Osteoblast (primary cell): ENCODE measurements around the gene TCF12. TPM values are rescaled to one million over a fixed set of nuclear protein-coding genes. Genes with fewer than 3 reads are reported as not detected.

Source experiments
- DNase-seq: peaks from one replicate; pipeline ENCODE4 v3.0.0; 2011; ENCODE audit warnings: low spot score, mixed read lengths; ENCODE audit not compliant: insufficient read length; ENCODE audit errors: missing footprints
- H2AFZ ChIP-seq: 2 replicates; pipeline ENCODE4 v1.6.0; 2011; ENCODE audit warnings: mild to moderate bottlenecking, low read length
- H3K27ac ChIP-seq: 2 replicates; pipeline ENCODE4 v1.5.1; 2011; ENCODE audit warnings: mild to moderate bottlenecking, low read depth, low read length, moderate library complexity
- H3K27me3 ChIP-seq: 2 replicates; pipeline ENCODE4 v1.6.0; 2012; ENCODE audit warnings: mild to moderate bottlenecking, control low read depth, inconsistent platforms, low read length, moderate library complexity; ENCODE audit not compliant: insufficient read depth
- H3K36me3 ChIP-seq: 2 replicates; pipeline ENCODE4 v1.5.1; 2011; ENCODE audit warnings: mild to moderate bottlenecking, low read length, control low read depth, moderate library complexity; ENCODE audit not compliant: insufficient read depth
- H3K4me1 ChIP-seq: 2 replicates; pipeline ENCODE4 v1.5.1; 2011; ENCODE audit warnings: mild to moderate bottlenecking, low read length, control low read depth, moderate library complexity; ENCODE audit not compliant: insufficient read depth
- H3K4me2 ChIP-seq: 2 replicates; pipeline ENCODE4 v1.6.0; 2011; ENCODE audit warnings: mild to moderate bottlenecking, low read length; ENCODE audit not compliant: insufficient read depth
- H3K4me3 ChIP-seq: fragments of 200-600 bp; sonication (generic); 3 replicates; pipeline ENCODE4 v1.5.1; 2012; ENCODE audit warnings: mild to moderate bottlenecking, low read length, inconsistent platforms; ENCODE audit not compliant: insufficient read depth
- H3K79me2 ChIP-seq: 2 replicates; pipeline ENCODE4 v1.6.0; 2012; ENCODE audit warnings: mild to moderate bottlenecking, low read length, control low read depth, inconsistent platforms; ENCODE audit not compliant: insufficient read depth
- H3K9me3 ChIP-seq: 2 replicates; pipeline ENCODE4 v1.5.1; 2011; ENCODE audit warnings: low read depth, low read length, control low read depth
- H4K20me1 ChIP-seq: 2 replicates; pipeline ENCODE4 v1.6.0; 2012; ENCODE audit warnings: mild to moderate bottlenecking, low read length, control low read depth; ENCODE audit not compliant: insufficient read depth
- total RNA-seq: library from RNA; depleted of rRNA; stranded (reverse); fragments of >200 nt; gene quantifications from 2 replicates; pipeline ENCODE4 v1.2.3, GENCODE V29; 2012
- TF ChIP-seq, protein P1 (sequence below): IDR thresholded peaks from 2 replicates; pipeline ENCODE4 v1.5.1; 2011; ENCODE audit warnings: mild to moderate bottlenecking, low read depth, low read length, moderate library complexity; ENCODE audit errors: extremely low read depth

The TCF12 gene
- total RNA-seq, 1 donor, result 86.5 TPM

DNA sequence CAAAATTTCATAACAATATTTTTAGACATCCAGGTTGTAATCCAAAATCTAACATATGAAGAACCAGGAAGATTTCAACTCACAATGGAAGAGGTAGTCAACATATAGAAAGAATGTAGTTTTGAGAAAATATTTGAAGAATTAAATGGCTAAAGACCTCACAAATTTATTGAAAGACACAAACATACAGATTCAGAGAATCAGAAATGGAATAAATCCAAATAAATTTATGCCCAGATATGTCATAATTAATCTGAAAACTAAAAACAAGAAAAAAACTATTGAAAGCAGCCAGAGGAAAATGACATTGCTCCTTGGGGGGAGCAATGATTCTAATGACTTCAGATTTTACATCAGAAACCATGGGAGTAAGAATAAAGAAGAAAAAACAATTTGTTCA is 75.8 kb downstream of the TCF12 start:
- no peaks in the 10 kb centered on the region for H3K36me3 ChIP-seq
- TF ChIP-seq, protein P1, sequence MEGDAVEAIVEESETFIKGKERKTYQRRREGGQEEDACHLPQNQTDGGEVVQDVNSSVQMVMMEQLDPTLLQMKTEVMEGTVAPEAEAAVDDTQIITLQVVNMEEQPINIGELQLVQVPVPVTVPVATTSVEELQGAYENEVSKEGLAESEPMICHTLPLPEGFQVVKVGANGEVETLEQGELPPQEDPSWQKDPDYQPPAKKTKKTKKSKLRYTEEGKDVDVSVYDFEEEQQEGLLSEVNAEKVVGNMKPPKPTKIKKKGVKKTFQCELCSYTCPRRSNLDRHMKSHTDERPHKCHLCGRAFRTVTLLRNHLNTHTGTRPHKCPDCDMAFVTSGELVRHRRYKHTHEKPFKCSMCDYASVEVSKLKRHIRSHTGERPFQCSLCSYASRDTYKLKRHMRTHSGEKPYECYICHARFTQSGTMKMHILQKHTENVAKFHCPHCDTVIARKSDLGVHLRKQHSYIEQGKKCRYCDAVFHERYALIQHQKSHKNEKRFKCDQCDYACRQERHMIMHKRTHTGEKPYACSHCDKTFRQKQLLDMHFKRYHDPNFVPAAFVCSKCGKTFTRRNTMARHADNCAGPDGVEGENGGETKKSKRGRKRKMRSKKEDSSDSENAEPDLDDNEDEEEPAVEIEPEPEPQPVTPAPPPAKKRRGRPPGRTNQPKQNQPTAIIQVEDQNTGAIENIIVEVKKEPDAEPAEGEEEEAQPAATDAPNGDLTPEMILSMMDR, result no peak
- H3K27ac ChIP-seq, result no peak overlapping the region
- peaks cover 2% of the 10 kb centered on the region for H3K9me3 ChIP-seq
- DNase-seq, result no peak
- peaks cover 91% of the 10 kb centered on the region for H3K79me2 ChIP-seq
- H3K4me1 ChIP-seq, result peaks cover 13% of the 10 kb centered on the region
- peaks cover 12% of the 10 kb centered on the region for H4K20me1 ChIP-seq
- H3K27me3 ChIP-seq, result no peaks in the 10 kb centered on the region
- H3K4me2 ChIP-seq, result no peak overlapping the region
- no peak overlapping the region for H2AFZ ChIP-seq
- no peak overlapping the region for H3K4me3 ChIP-seq

DNA sequence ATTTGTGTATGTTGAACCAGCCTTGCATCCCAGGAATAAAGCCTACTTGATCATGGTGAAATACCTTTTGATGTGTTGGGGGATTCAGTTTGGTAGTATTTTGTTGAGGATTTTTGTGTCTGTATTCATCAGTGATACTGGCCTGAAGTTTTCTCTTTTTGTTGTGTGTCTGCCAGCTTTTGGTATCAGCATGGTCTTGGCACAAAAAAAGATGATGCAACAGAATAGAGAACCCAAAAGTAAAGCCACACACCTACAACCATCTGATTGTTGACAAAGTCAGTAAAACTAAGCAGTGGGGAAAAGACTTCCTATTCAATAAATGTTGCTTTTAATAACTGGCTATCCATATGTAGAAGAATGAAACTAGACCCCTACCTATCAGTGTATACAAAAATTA is 77.6 kb downstream of the TCF12 start:
- Histone ChIP-seq H3K4me2 (no peak overlapping the region), H3K4me1 (peaks cover 9% of the 10 kb centered on the region), H3K27ac (peak overlapping the region; percentile 29), H3K27me3 (no peaks in the 10 kb centered on the region), H3K4me3 (no peak overlapping the region), H3K9me3 (peaks cover 2% of the 10 kb centered on the region), H3K79me2 (peaks cover 82% of the 10 kb centered on the region), H2AFZ (no peak overlapping the region), H4K20me1 (peaks cover 8% of the 10 kb centered on the region), H3K36me3 (no peaks in the 10 kb centered on the region)
- no peak for DNase-seq
- TF ChIP-seq, protein P1, result no peak

DNA sequence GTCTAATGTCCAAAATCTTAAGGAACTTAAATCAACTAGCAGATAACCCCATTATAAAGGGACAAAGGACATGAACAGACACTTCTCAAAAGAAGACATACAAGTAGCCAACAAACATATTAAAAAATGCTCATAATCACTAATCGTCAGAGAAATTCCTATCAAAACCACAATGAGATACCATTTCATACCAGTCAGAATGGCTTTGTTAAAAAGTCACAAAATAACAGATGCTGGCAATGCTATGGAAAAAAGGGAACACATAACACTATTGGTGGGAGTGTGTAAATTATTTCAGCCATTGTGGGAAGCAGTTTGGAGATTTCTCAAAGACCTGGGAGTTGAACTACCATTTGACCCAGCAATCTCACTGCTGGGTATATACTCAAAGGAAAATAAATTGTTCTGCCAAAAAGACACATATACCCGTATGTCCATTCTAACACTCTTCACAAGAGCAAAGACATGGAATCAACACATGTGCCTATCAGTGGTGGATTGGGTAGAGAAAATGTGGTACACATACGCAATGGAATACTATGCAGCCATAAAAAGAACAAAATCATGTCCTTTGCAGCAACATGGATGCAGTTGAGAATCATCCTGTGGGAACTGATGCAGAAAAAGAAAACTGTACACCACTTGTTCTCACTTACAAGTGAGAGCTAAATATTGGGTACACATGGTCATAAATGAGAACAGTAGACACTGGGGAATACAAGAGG is 78.5 kb downstream of the TCF12 start:
- H3K4me1 ChIP-seq, result peaks cover 9% of the 10 kb centered on the region
- no peak for DNase-seq
- H3K27ac ChIP-seq, result no peak overlapping the region
- no peaks in the 10 kb centered on the region for H3K36me3 ChIP-seq
- H3K4me2 ChIP-seq, result no peak overlapping the region
- no peaks in the 10 kb centered on the region for H3K27me3 ChIP-seq
- peaks cover 82% of the 10 kb centered on the region for H3K79me2 ChIP-seq
- peaks cover 2% of the 10 kb centered on the region for H3K9me3 ChIP-seq
- TF ChIP-seq, protein P1, result no peak
- H2AFZ ChIP-seq, result no peak overlapping the region
- no peak overlapping the region for H3K4me3 ChIP-seq
- peaks cover 8% of the 10 kb centered on the region for H4K20me1 ChIP-seq

DNA sequence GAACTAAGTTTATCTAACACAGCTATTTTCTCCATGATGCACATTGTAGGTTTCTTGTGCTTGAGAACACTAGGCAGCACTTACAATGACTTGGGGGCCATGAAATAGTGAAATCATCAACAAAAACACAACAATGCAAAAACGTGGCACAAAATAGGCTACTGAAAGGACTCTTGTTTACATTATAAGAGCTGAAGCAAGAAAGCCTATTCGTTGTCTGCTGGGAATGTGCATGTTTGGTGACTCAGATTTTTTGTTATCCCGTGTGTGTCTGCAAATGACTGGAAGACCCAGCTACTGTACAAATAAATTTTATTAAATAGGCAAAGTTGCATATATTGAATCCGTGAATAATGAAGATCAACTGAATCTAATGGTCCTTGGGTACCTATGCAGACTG is 85.0 kb downstream of the TCF12 start:
- H4K20me1 ChIP-seq, result no peaks in the 10 kb centered on the region
- no peaks in the 10 kb centered on the region for H3K9me3 ChIP-seq
- peaks cover 15% of the 10 kb centered on the region for H3K4me1 ChIP-seq
- H3K4me3 ChIP-seq, result no peak overlapping the region
- H3K36me3 ChIP-seq, result no peaks in the 10 kb centered on the region
- H3K27me3 ChIP-seq, result no peaks in the 10 kb centered on the region
- TF ChIP-seq, protein P1, result no peak
- no peak overlapping the region for H2AFZ ChIP-seq
- H3K79me2 ChIP-seq, result peaks cover 78% of the 10 kb centered on the region
- peak overlapping the region; percentile 50 for H3K27ac ChIP-seq
- peak overlapping the region; percentile 43 for H3K4me2 ChIP-seq
- peak; percentile 82 for DNase-seq
